Middle frontal gyrus (tissue), 1 donor: ENCODE measurements around the gene EGFR.
"Not testable (repeated sequence)": the region's sequence is repeated elsewhere in the genome, so short reads cannot be mapped to it uniquely, and the experiment has no call there.

ENCODE experiments used
- DNase-seq: peaks from one replicate; pipeline ENCODE4 v3.0.0-alpha.2; 2015; ENCODE audit warnings: low spot score; ENCODE audit errors: extremely low spot score

Gene EGFR

GRCh38 chr7:55164527-55164926 is 145.7 kb downstream of the EGFR start:
- DNase-seq: no peak

GRCh38 chr7:55165176-55165861 is 146.5 kb downstream of the EGFR start:
- DNase-seq: no peak

GRCh38 chr7:55167296-55167695 is 148.5 kb downstream of the EGFR start:
- DNase-seq: not testable (repeated sequence)

GRCh38 chr7:55170335-55171069 is 151.7 kb downstream of the EGFR start:
- DNase-seq: no peak

GRCh38 chr7:55171157-55171556 is 152.3 kb downstream of the EGFR start:
- no peak for DNase-seq

- DNase-seq: no peak
Measured at GRCh38 chr7:55172161-55172560, 153.3 kb downstream of the EGFR start.

- no peak for DNase-seq
Measured at GRCh38 chr7:55172881-55173609, 154.2 kb downstream of the EGFR start.

- DNase-seq: no peak
Measured at GRCh38 chr7:55173671-55174070, 154.9 kb downstream of the EGFR start.

- DNase-seq: no peak
Measured at GRCh38 chr7:55174456-55174855, 155.6 kb downstream of the EGFR start.

- no peak for DNase-seq
Measured at GRCh38 chr7:55174856-55175255, 156.0 kb downstream of the EGFR start.

GRCh38 chr7:55177068-55177530 is 158.3 kb downstream of the EGFR start:
- no peak for DNase-seq

GRCh38 chr7:55177589-55178261 is 158.9 kb downstream of the EGFR start:
- no peak for DNase-seq

GRCh38 chr7:55178292-55178862 is 159.6 kb downstream of the EGFR start:
- DNase-seq: no peak

GRCh38 chr7:55178863-55179773 is 160.3 kb downstream of the EGFR start:
- no peak for DNase-seq

- DNase-seq: no peak
Measured at GRCh38 chr7:55179931-55180682, 161.3 kb downstream of the EGFR start.

GRCh38 chr7:55180963-55181542 is 162.2 kb downstream of the EGFR start:
- DNase-seq: no peak

GRCh38 chr7:55181762-55182161 is 162.9 kb downstream of the EGFR start:
- DNase-seq: no peak

GRCh38 chr7:55183897-55184296 is 165.1 kb downstream of the EGFR start:
- DNase-seq: no peak

GRCh38 chr7:55185321-55185802 is 166.5 kb downstream of the EGFR start:
- no peak for DNase-seq
